ENCODE results near the gene PNMA8B. TPM values are rescaled to one million over a fixed set of nuclear protein-coding genes. Genes with fewer than 3 reads are reported as not detected.
A peak's percentile ranks its signal among the peaks of the same experiment; 100 is the strongest.

The PNMA8B gene
- total RNA-seq, 1 experiment from 2014 or later, result 0.10 TPM

- ChIA-PET RAD21 (ENCODE audit: low non-redundant PET in 1 of 2, low total read pairs in 2 of 2, uncharacterized antibody in 2 of 2, unreplicated experiment in 2 of 2) (no interaction called here), CTCF (interaction anchor here (1.2 to 4.6 kb wide), 6 partner anchors 12 to 238 kb away, joined by 4 to 83 read pairs (median 6); partner anchors contain the start of gene DACT3), POLR2A (interaction anchor here (1.1 kb wide), 1 partner anchor 72 kb away, joined by 5 read pairs; the partner anchor contains the start of gene CALM3)
- Histone ChIP-seq H3K9me2 (ENCODE audit: insufficient read depth) (no peaks in the 10 kb centered on the region), H3K4me1 (ENCODE audit: control insufficient read depth in 1 of 2, insufficient read depth in 2 of 2, low read length in 2 of 2) (peaks cover 5 to 16% of the 10 kb centered on the region in 2 experiments; a peak in 3 of 4 replicates), H3K9ac (ENCODE audit: low read length) (no peak overlapping the region), H3K36me3 (ENCODE audit: control insufficient read depth in 1 of 2, insufficient read depth in 2 of 2, low read length in 2 of 2) (no peaks in the 10 kb centered on the region), H3K9me3 (ENCODE audit: control insufficient read depth in 1 of 2, insufficient read depth in 1 of 2, low read depth in 1 of 2, low read length in 2 of 2) (no peaks in the 10 kb centered on the region), H3K27ac (ENCODE audit: low read depth, low read length) (no peak overlapping the region; the same call in 1 of the 2 replicates), H3K4me3 (replicated peaks in 1 of 2; ENCODE audit: low read depth in 1 of 2, low read length in 2 of 2) (no peak overlapping the region), H2AFZ (ENCODE audit: low read depth, low read length, poor library complexity, severe bottlenecking) (peak overlapping the region; percentile 93), H3K79me2 (ENCODE audit: insufficient read depth, low read length) (no peaks in the 10 kb centered on the region), H4K20me1 (ENCODE audit: insufficient read depth) (no peaks in the 10 kb centered on the region), H3K27me3 (ENCODE audit: insufficient read depth, low read length) (no peaks in the 10 kb centered on the region), H3K4me2 (ENCODE audit: low read length) (peak overlapping the region; percentile 68)
- DNase-seq (ENCODE audit: low read depth, low spot score), result no peak
- intact Hi-C loops (cut with micrococcal nuclease), result loop anchor here (1.0 to 2.0 kb wide), 4 partner anchors 13 to 218 kb away; partner anchors contain the start of genes FKRP and STRN4
- BruUV-seq (replicated peaks), result no TSS peak
- TF ChIP-seq REST (IDR thresholded peaks at IDR 0.05; ENCODE audit: low read depth) (no peak), SRF (IDR thresholded peaks at IDR 0.05; ENCODE audit: low read depth) (no peak), POLR2AphosphoS5 (IDR thresholded peaks at IDR 0.05; ENCODE audit: low read depth, low read length) (no peak), CTCF (IDR thresholded peaks at IDR 0.05 in 2 of 3, conservative IDR thresholded peaks at IDR 0.05 in 1 of 3; ENCODE audit: borderline replicate concordance in 1 of 3, insufficient read depth in 1 of 3, low read depth in 2 of 3, low read length in 2 of 3) (no peak), ATF3 (IDR thresholded peaks at IDR 0.05) (no peak), TCF7L2 (IDR thresholded peaks at IDR 0.05; ENCODE audit: borderline replicate concordance, extremely low read depth, insufficient read depth, insufficient read length) (no peak), ELF1 (IDR thresholded peaks at IDR 0.05; ENCODE audit: borderline replicate concordance, low read depth) (no peak), POLR2A (IDR thresholded peaks at IDR 0.05; ENCODE audit: borderline replicate concordance, extremely low read depth, insufficient read depth, insufficient read length) (no peak), JUND (IDR thresholded peaks at IDR 0.05) (no peak), FOSL1 (IDR thresholded peaks at IDR 0.05; ENCODE audit: low read depth) (no peak), SP1 (IDR thresholded peaks at IDR 0.05; ENCODE audit: low read depth) (no peak), EZH2 (IDR thresholded peaks at IDR 0.05) (no peak), RAD21 (IDR thresholded peaks at IDR 0.05; ENCODE audit: low read depth) (no peak), CEBPB (IDR thresholded peaks at IDR 0.05; ENCODE audit: low read depth) (no peak), ZNF274 (IDR thresholded peaks at IDR 0.05; ENCODE audit: low read depth, low read length) (no peak)
- ATAC-seq, result peak; percentile 17; the same call in 1 of the 2 replicates
Observed at GRCh38 chr19:46528601-46529590, 33.2 kb upstream of the PNMA8B start.
